Skin epidermis (tissue), 12 donors: Measurements from ENCODE around the gene ZNF322.

Experiments used
- H3K27ac ChIP-seq, 21 experiments: fragments of 200-600 bp; sonication (generic) in 11 of 21; one replicate each; pipeline ENCODE4 v1.5.0; 2020; ENCODE audit warnings: mild to moderate bottlenecking in 3 of 21, inconsistent platforms in 2 of 21, moderate library complexity in 2 of 21
- H3K4me3 ChIP-seq, 7 experiments: fragments of 200-600 bp; sonication (generic) in 2 of 7; one replicate each; pipeline ENCODE4 v1.5.0; 2020; ENCODE audit warnings: inconsistent platforms in 2 of 7, mild to moderate bottlenecking in 2 of 7, moderate library complexity in 1 of 7

The ZNF322 gene

DNA sequence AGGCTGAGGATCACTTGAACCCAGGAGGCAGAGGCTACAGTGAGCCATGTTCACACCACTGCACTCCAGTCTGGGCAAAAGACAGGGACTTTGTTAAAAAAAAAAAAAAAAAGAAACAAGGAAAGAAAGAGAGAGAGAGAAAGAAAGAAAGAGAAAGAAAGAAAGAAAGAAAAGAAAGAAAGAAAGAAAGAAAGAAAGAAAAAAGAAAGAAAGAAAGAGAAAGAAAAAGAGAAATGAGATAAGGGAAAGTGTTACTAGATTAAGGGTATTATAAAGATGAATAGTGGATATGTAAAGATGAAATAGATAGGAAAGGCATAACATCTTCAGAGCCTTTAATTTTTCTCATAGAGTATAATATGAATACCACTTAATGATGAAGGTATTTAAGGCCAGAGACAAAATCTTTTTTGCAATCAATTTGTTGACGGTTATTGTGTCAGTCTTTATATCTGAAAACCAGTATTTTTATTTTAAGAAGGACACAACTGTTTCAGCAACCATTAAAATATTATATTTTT, 36.1 kb downstream of the ZNF322 start:
- H3K27ac ChIP-seq: no peak overlapping the region
- no peak overlapping the region for H3K4me3 ChIP-seq

GRCh38 chr6:26613689-26614683, 45.6 kb downstream of the ZNF322 start:
- Histone ChIP-seq H3K4me3 (peak overlapping the region in 6 of 7 experiments; percentile 10 to 36 (median 26)), H3K27ac (no peak overlapping the region)

GRCh38 chr6:26613201-26613600, 46.3 kb downstream of the ZNF322 start:
- Histone ChIP-seq H3K4me3 (no peak overlapping the region), H3K27ac (no peak overlapping the region)

DNA sequence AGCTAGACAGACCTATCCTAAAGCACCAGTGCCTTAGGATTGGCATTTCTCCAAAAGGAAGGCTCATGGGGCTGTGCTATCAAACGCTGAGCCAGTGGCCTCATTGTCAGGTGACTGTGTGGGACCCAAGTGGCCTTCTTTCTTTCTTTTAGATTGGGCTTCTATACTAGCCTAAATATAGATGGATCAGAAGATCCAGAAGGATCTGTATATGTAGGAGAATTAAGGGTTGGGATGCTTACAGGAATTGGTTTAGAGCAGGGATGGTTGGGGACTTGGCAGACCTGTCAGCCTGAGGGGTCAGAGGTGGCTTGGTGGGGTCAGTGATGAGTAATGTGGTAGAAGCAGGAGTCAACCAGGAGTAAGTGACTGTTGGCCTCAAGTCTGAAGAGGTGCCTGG, 47.9 kb downstream of the ZNF322 start:
- Histone ChIP-seq H3K27ac (no peak overlapping the region), H3K4me3 (no peak overlapping the region)

DNA sequence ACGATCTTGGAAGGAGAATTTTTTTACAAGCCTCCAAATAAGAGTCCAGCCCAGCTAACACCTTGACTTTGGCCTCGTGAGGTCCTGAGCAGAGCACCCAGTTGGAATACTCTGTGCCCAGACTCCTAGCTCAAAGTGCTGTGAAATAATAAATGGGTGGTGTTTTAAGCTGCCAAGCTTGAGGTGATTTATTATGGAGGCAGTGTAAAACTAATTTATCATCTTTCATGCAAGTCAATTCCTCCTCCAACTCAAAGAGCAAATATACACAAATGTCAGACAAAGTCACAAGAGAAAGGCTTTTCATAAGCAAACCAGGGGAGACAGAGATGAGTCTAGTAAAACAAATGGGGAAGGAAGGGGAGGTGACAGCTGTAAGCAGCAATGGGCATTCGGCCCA, 50.1 kb downstream of the ZNF322 start:
- Histone ChIP-seq H3K27ac (no peak overlapping the region), H3K4me3 (no peak overlapping the region)

DNA sequence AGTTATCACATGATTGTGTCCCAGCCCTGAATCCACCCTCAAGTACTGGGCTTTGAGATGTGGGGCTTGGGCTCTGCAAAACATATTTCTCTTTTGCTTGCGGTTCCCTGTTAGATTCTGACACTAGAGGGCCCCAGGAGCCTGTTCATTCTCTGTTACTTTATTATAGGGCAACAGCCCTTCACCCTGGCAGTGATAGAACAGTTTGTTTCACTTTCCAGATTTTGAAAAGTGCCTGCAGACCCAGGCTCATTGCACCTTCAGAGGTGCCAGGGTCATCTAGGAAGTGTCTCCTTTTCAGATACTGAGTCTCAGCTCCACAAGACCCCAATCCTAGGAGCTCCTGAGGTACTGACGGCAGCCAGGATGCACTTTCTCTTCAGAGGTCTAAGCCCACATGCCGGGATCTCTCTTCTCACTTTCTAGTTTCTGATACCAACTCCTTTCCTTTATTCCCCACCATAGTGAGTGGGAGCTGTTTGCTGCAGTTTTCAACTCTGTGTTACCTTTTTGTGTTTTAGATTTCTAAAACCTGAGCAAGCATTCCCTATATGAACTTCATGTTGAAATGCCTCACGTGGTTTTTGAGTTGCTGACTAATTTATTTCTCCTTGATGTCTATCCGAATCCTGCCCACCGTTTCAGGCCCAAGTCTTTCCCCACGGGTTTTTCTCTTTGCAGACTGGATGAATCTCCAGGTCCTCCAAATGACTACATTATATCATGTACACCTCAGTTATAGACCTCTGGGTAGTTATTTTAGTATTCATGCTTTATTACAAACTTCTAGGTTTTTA, 51.9 kb downstream of the ZNF322 start:
- peak overlapping the region in 1 of 7 experiments; percentile 10 for H3K4me3 ChIP-seq
- H3K27ac ChIP-seq: peak overlapping the region in 1 of 21 experiments; percentile 12

GRCh38 chr6:26604797-26605196, 54.7 kb downstream of the ZNF322 start:
- H3K27ac ChIP-seq: no peak overlapping the region

DNA sequence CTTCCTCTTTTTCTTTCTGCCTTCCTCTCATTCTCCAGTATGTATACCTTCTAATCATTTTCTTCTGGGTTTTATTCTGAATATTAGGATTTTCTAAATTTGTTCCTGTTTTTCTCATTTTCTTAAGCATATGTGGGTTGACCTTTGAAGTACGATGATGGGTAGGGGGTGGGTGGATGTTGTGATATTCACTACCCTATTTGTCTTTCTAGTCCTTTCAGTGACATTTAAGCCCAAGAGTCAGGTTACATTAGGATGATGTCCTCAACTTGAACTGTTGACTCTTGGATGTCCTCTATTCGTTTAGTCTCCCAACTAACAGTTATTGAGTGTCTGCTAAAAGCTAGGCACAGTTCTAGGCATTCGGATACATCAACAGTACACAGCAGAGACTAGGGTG, 55.5 kb downstream of the ZNF322 start:
- no peak overlapping the region for H3K27ac ChIP-seq
- no peak overlapping the region for H3K4me3 ChIP-seq

More at GRCh38 chr6:26604797-26605196, 54.7 kb downstream of the ZNF322 start:
- H3K4me3 ChIP-seq: no peak overlapping the region

- no peak overlapping the region for H3K4me3 ChIP-seq
These were observed 57.3 kb downstream of the ZNF322 start for GRCh38 chr6:26602262-26602661.

GRCh38 chr6:26600759-26601158, 58.8 kb downstream of the ZNF322 start:
- Histone ChIP-seq H3K4me3 (no peak overlapping the region), H3K27ac (no peak overlapping the region)

More at GRCh38 chr6:26602262-26602661, 57.3 kb downstream of the ZNF322 start:
- no peak overlapping the region for H3K27ac ChIP-seq

DNA sequence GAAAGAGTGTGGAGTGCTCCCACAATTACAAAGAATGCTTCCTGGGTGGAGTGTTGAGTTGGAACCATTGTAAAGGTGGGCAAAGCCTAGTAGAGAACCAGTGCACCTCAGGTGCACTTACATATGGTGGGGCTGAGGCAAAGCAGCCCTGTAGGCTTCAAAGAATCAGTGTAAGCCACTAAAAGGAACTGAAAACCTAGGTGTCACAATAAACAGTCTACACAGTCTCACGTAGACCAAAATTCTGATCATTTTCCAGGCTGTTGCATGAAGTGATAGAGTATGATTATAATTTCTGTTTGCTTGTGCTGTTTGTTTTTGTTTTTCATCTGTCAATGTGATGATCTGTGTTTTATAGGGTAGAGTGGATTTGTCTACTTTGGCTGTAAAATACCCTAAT, 60.0 kb downstream of the ZNF322 start:
- H3K4me3 ChIP-seq: no peak overlapping the region
- H3K27ac ChIP-seq: no peak overlapping the region

- H3K4me3 ChIP-seq: no peak overlapping the region
- H3K27ac ChIP-seq: no peak overlapping the region
These were observed 60.4 kb downstream of the ZNF322 start for GRCh38 chr6:26599134-26599533.

DNA sequence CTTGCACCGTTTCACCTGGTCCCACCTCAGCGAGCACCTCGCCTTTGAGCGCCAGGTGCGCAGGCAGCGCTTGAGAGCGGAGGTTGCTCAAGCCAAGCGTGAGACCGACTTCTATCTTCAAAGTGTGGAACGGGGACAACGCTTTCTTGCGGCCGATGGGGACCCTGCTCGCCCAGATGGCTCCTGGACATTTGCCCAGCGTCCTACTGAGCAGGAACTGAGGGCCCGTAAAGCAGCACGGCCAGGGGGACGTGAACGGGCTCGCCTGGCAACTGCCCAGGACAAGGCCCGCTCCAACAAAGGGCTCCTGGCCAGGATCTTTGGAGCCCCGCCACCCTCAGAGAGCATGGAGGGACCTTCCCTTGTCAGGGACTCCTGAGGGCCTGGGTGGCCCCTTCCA, 61.3 kb downstream of the ZNF322 start:
- peak overlapping the region in 2 of 7 experiments; percentile 81 to 96 for H3K4me3 ChIP-seq
- H3K27ac ChIP-seq: peak overlapping the region in 1 of 21 experiments; percentile 89

GRCh38 chr6:26597821-26598220, 61.7 kb downstream of the ZNF322 start:
- peak overlapping the region; percentile 78 to 100 (median 83) for H3K4me3 ChIP-seq
- peak overlapping the region in 7 of 21 experiments; percentile 76 to 95 (median 90) for H3K27ac ChIP-seq

- Histone ChIP-seq H3K27ac (peak overlapping the region; percentile 72 to 97 (median 90)), H3K4me3 (peak overlapping the region; percentile 78 to 100 (median 83))
These were observed 62.2 kb downstream of the ZNF322 start for GRCh38 chr6:26597389-26597766.

- peak within 1 kb of the TSS; percentile 78 to 100 (median 83) for H3K4me3 ChIP-seq
- peak within 1 kb of the TSS; percentile 72 to 97 (median 90) for H3K27ac ChIP-seq
These were observed 62.8 kb downstream of the ZNF322 start, which contains the start of gene ABT1 for GRCh38 chr6:26596579-26597388. Gene ABT1 (plus strand): TSS chr6:26596953. CDS start chr6:26596983, 30 bp downstream.

- Histone ChIP-seq H3K27ac (peak overlapping the region in 16 of 21 experiments; percentile 9 to 97 (median 66)), H3K4me3 (peak overlapping the region; percentile 78 to 100 (median 83))
These were observed 63.8 kb downstream of the ZNF322 start for GRCh38 chr6:26595669-26596269.

GRCh38 chr6:26594730-26595632, 64.6 kb downstream of the ZNF322 start:
- Histone ChIP-seq H3K4me3 (peak overlapping the region in 3 of 7 experiments; percentile 81 to 96 (median 83)), H3K27ac (peak overlapping the region in 4 of 21 experiments; percentile 21 to 67 (median 56))
